DND-41 (cell line): ENCODE measurements around the gene DAW1.
A peak's percentile ranks its signal among the peaks of the same experiment; 100 is the strongest.
"Not testable (repeated sequence)": the region's sequence is repeated elsewhere in the genome, so short reads cannot be mapped to it uniquely, and the experiment has no call there.

Source experiments
- ATAC-seq: fragments of 200-7000 bp; cut with Tn5 transposase; 3 replicates; pipeline ENCODE4 v1.9.1; 2021; ENCODE audit warnings: low read depth; ENCODE audit not compliant: insufficient read depth
- DNase-seq: peaks from one replicate; pipeline ENCODE4 v3.0.0-alpha.2; 2020
- H2AFZ ChIP-seq: 2 replicates; pipeline ENCODE4 v1.6.0; 2012; ENCODE audit warnings: low read depth, low read length
- H3K27ac ChIP-seq: 2 replicates; pipeline ENCODE4 v1.5.1; 2012; ENCODE audit warnings: low read length, inconsistent platforms
- H3K27me3 ChIP-seq: fragments of 200-600 bp; sonication (generic); 2 replicates; pipeline ENCODE4 v1.6.0; 2012; ENCODE audit warnings: low read length, mild to moderate bottlenecking, inconsistent platforms; ENCODE audit not compliant: insufficient read depth, poor library complexity
- H3K36me3 ChIP-seq: 2 replicates; pipeline ENCODE4 v1.5.1; 2012; ENCODE audit warnings: low read length, inconsistent platforms; ENCODE audit not compliant: insufficient read depth
- H3K4me1 ChIP-seq: 2 replicates; pipeline ENCODE4 v1.5.1; 2012; ENCODE audit warnings: mild to moderate bottlenecking, low read length; ENCODE audit not compliant: insufficient read depth
- H3K4me2 ChIP-seq: 2 replicates; pipeline ENCODE4 v1.6.0; 2012; ENCODE audit warnings: mild to moderate bottlenecking, moderate library complexity, low read length, inconsistent platforms; ENCODE audit not compliant: insufficient read depth
- H3K4me3 ChIP-seq, 2 experiments: fragments of 200-600 bp in 1 of 2; shearing (Covaris generic) in 1 of 2; 2 replicates each; pipeline ENCODE4 v1.5.1; 2012 to 2016; ENCODE audit warnings: inconsistent platforms in 2 of 2, low read length in 2 of 2, mild to moderate bottlenecking in 2 of 2, low read depth in 1 of 2, moderate library complexity in 1 of 2
- H3K79me2 ChIP-seq: 2 replicates; pipeline ENCODE4 v1.6.0; 2012; ENCODE audit warnings: low read length, inconsistent platforms; ENCODE audit not compliant: insufficient read depth
- H3K9ac ChIP-seq: 2 replicates; pipeline ENCODE4 v1.6.0; 2012; ENCODE audit warnings: low read depth, mild to moderate bottlenecking, inconsistent platforms, low read length, moderate library complexity
- H3K9me3 ChIP-seq: 2 replicates; pipeline ENCODE4 v1.5.1; 2012; ENCODE audit warnings: low read length, moderate library complexity, mild to moderate bottlenecking, inconsistent platforms; ENCODE audit not compliant: insufficient read depth, severe bottlenecking
- H4K20me1 ChIP-seq: 2 replicates; pipeline ENCODE4 v1.6.0; 2012; ENCODE audit warnings: low read length; ENCODE audit not compliant: insufficient read depth
- CTCF ChIP-seq: IDR thresholded peaks from 2 replicates; pipeline ENCODE4 v1.5.1; 2012; ENCODE audit warnings: borderline replicate concordance, low read length, moderate library complexity, mild to moderate bottlenecking; ENCODE audit not compliant: poor library complexity, severe bottlenecking; ENCODE audit errors: extremely low read depth
- EZH2 ChIP-seq: IDR thresholded peaks from 3 replicates; pipeline ENCODE4 v1.6.1; 2012; ENCODE audit warnings: borderline replicate concordance, low read depth, mild to moderate bottlenecking, moderate library complexity, low read length, inconsistent platforms; ENCODE audit not compliant: severe bottlenecking

The DAW1 gene

GRCh38 chr2:227932403-227932802, 61.0 kb downstream of the DAW1 start:
- ATAC-seq (no peak), DNase-seq (no peak)
- peaks cover 3% of the 10 kb centered on the region for H3K9me3 ChIP-seq
- H3K36me3 ChIP-seq, result no peaks in the 10 kb centered on the region
- no peak overlapping the region for H3K4me3 ChIP-seq
- no peaks in the 10 kb centered on the region for H3K4me1 ChIP-seq
- H3K27me3 ChIP-seq, result no peaks in the 10 kb centered on the region
- no peak overlapping the region for H3K27ac ChIP-seq
- no peak overlapping the region for H2AFZ ChIP-seq
- no peaks in the 10 kb centered on the region for H3K79me2 ChIP-seq
- H3K4me2 ChIP-seq, result no peak overlapping the region
- no peaks in the 10 kb centered on the region for H4K20me1 ChIP-seq
- TF ChIP-seq EZH2, result no peak
- TF ChIP-seq CTCF, result no peak
- H3K9ac ChIP-seq, result no peak overlapping the region

- Histone ChIP-seq H4K20me1 (no peaks in the 10 kb centered on the region), H3K79me2 (no peaks in the 10 kb centered on the region), H3K4me2 (no peak overlapping the region), H3K9me3 (no peaks in the 10 kb centered on the region), H3K27ac (no peak overlapping the region), H3K27me3 (no peaks in the 10 kb centered on the region), H3K9ac (no peak overlapping the region), H2AFZ (no peak overlapping the region), H3K36me3 (no peaks in the 10 kb centered on the region), H3K4me1 (no peaks in the 10 kb centered on the region), H3K4me3 (no peak overlapping the region)
- DNase-seq, result no peak
- TF ChIP-seq CTCF (no peak), EZH2 (no peak)
- ATAC-seq, result no peak
These were observed 62.5 kb downstream of the DAW1 start for GRCh38 chr2:227933884-227934283.

GRCh38 chr2:227936249-227936648, 64.8 kb downstream of the DAW1 start:
- H3K4me1 ChIP-seq, result not testable (repeated sequence)

GRCh38 chr2:227939271-227940027, 68.0 kb downstream of the DAW1 start:
- Histone ChIP-seq H4K20me1 (no peaks in the 10 kb centered on the region), H3K36me3 (no peaks in the 10 kb centered on the region), H3K4me3 (no peak overlapping the region), H3K9me3 (no peaks in the 10 kb centered on the region), H3K9ac (no peak overlapping the region), H3K4me2 (no peak overlapping the region), H3K79me2 (no peaks in the 10 kb centered on the region), H3K27me3 (no peaks in the 10 kb centered on the region), H2AFZ (no peak overlapping the region), H3K27ac (no peak overlapping the region), H3K4me1 (no peaks in the 10 kb centered on the region)
- TF ChIP-seq EZH2, result no peak
- peak; percentile 45 for TF ChIP-seq CTCF
- no peak for ATAC-seq
- DNase-seq, result no peak

More at GRCh38 chr2:227936249-227936648, 64.8 kb downstream of the DAW1 start:
- not testable (repeated sequence) for H4K20me1 ChIP-seq, H3K4me3 ChIP-seq, H3K9me3 ChIP-seq, H3K4me2 ChIP-seq, DNase-seq, H3K27ac ChIP-seq, H3K27me3 ChIP-seq, H2AFZ ChIP-seq, ATAC-seq, H3K36me3 ChIP-seq, H3K79me2 ChIP-seq, H3K9ac ChIP-seq
